ACHN (cell line): Measurements from ENCODE around the gene CD300E.

Experiments used
- DNase-seq: peaks from one replicate; pipeline ENCODE4 v3.0.0-alpha.2; 2015
- in situ Hi-C: cut with HindIII; loops from 2 replicates; pipeline ENCODE4 v1.10.0; 2017; ENCODE audit warnings: low sequenced_read_pairs, low pct_ligation_motif_present, low pct_unique_long_range_greater_than_20kb

The CD300E gene

DNA sequence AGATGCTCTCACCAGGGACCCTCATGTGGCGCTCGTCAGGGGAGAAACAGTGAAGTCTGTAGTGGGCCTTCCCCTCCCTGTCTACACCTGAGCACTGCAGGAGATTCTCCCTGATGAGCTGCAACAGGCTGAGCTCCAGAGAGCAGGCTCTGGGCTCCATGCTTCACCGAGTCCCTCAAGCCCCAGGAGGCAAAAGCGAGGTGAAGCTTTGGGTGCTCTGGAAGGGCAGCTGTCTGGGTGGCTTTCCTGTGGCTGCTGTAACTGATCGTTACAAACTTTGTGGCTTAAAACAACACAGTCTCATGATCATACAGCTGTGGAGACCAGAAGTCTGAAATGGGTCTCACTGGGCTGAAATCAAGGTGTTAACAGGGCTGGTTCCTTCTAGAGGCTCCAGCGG is 19.3 kb downstream of the CD300E start:
- DNase-seq, result peak; percentile 7
- in situ Hi-C loops, result no loop called here

DNA sequence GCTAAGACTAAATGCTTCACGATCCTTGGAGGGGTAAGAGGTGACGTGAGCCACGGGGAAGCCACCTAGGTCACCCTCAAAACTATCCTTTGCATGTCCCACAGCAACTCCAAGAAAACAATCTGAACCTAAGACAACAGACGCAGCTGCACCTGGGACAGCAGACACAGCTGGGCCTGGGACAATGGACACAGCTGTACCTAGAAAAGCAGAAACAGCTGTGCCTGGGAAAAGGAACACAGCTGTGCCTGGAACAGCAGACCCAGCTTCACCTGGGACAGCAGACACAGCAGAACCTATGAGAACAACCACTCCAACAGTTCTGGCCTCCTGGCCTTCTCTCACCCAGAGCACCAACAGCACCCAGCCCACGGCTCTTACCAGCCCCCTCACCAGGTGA is 19.8 kb downstream of the CD300E start:
- no peak for DNase-seq
- in situ Hi-C loops, result no loop called here

GRCh38 chr17:74603037-74603635 is 20.4 kb downstream of the CD300E start:
- in situ Hi-C loops, result no loop called here
- DNase-seq, result no peak

GRCh38 chr17:74601944-74602572 is 21.5 kb downstream of the CD300E start:
- in situ Hi-C loops, result no loop called here
- peak; percentile 59 for DNase-seq

GRCh38 chr17:74599448-74599939 is 24.0 kb downstream of the CD300E start:
- in situ Hi-C loops, result no loop called here

GRCh38 chr17:74599023-74599399 is 24.5 kb downstream of the CD300E start:
- in situ Hi-C loops, result no loop called here
- no peak for DNase-seq

More at GRCh38 chr17:74599448-74599939, 24.0 kb downstream of the CD300E start:
- no peak for DNase-seq

GRCh38 chr17:74598346-74599022 is 25.1 kb downstream of the CD300E start:
- DNase-seq, result no peak
- in situ Hi-C loops, result no loop called here

- DNase-seq, result no peak
- in situ Hi-C loops, result no loop called here
Measured at GRCh38 chr17:74597069-74597790, 26.3 kb downstream of the CD300E start.

- in situ Hi-C loops, result no loop called here
- no peak for DNase-seq
Measured at GRCh38 chr17:74595037-74595750, 28.3 kb downstream of the CD300E start.

- in situ Hi-C loops, result no loop called here
- DNase-seq, result no peak
Measured at GRCh38 chr17:74592087-74592990, 31.2 kb downstream of the CD300E start, which contains the start of gene CD300LD. TSS of gene CD300LD (minus strand) at chr17:74592283. CDS start at chr17:74592202, 81 bp downstream.

- DNase-seq, result no peak
- in situ Hi-C loops, result no loop called here
Measured at GRCh38 chr17:74591503-74591902, 32.0 kb downstream of the CD300E start.

DNA sequence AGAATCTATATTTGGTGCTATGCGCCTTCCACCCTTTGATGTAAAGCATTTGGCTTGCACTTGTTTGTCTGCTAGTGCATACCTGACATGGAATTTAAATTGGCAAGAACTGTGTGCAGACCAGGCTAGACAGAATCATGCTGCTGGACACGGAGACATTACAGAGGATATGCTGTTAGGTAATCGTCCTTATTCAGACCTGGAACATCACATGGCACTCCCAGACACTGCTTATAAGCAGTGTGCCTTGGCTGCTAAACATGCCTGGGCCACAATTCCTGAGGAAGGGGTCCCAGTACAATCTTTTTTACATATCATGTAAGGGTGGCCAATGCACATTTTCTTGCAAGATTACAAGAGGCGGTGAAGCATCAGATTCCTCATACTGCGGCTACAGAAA is 37.8 kb downstream of the CD300E start:
- in situ Hi-C loops, result no loop called here
- DNase-seq, result no peak

DNA sequence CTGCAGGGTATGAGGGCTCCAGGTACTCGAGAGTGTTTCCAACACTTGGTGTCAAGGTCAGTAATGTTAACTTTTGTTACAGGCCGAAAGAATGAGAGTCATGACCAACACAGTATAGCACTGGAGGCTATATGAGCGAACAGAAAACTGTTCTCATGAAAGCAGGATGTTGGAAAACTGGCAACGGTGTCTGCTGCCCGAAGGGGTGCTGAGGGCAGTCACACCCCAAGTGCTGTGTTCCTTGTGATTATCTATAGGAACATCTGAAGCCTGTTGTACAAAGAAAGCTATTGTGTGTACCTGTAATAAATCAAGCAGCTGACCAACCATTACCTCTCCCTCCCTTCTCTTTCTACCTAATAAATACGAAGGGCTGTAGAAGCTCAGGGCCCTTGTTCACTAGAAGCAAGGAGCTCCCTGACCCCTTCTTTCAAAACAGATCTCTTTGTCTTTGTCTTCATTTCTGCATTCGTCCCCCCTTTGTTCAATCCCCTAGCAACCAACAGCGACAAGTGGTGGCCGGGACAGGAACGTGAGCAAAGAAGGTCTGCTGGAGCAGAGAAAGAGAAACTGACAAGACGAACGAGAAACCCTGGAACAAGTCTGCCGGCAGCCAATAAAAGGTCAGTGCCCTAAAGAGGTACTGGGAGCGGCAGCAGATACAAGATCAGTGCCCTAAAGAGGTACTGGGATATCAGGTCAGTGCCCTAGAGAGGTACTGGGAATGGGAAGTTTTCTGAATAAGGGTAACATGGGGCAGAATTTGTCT is 39.1 kb downstream of the CD300E start:
- in situ Hi-C loops, result no loop called here
- no peak for DNase-seq

DNA sequence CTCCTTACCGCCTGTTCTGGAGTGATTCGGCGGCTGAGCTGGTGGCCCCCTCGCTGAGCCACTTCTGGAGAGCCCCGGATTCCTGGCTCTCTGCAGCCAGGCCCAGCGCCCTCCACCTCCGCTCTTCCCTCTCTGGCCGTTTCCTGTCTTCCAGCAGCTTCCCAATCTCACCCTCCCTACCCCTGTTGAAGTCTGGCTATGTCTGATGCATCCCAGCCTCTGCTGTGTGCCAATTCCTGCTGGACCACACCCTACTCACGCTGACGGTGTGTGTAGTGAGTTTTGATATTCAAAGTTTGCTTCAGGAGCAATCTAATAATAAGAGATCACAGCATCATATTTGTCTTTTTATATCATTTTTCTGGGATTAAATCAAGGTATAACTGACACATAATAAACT is 40.9 kb downstream of the CD300E start:
- in situ Hi-C loops, result no loop called here
- DNase-seq, result no peak

- in situ Hi-C loops, result no loop called here
- no peak for DNase-seq
Measured at GRCh38 chr17:74579900-74580299, 43.6 kb downstream of the CD300E start.

DNA sequence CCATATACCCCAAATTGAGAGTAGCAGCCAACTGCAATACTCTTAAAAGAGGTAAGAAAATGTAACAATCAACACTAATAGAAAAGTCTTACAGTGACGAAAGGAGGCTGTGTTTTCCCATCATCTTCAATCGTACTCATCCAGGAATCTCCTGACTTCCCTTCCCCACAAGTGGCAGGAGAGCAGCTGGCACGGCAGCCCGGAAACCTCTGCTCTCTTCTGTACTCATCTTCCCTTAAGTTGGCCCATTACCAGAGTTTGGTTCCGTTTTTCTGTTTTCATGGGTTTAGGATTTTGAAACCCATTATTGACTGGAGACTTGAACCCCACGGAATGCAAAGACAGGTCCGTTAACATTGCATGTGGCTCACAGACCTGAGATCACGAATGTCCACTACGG is 44.6 kb downstream of the CD300E start:
- in situ Hi-C loops, result no loop called here

More for the DNA sequence above, 44.6 kb downstream of the CD300E start:
- DNase-seq, result no peak
